Endothelial cell of umbilical vein (primary cell): Measurements from ENCODE around the gene RAP1GAP.

Source experiments
- CTCF ChIP-seq, 2 donors: IDR thresholded peaks; 1 replicate in 1 of 2; 2 replicates in 1 of 2; pipeline ENCODE4 v1.5.1; 2011; ENCODE audit warnings: low read length in 2 of 2, mild to moderate bottlenecking in 2 of 2, moderate library complexity in 2 of 2, control low read depth in 1 of 2, inconsistent platforms in 1 of 2, low read depth in 1 of 2; ENCODE audit not compliant: insufficient read depth in 1 of 2; ENCODE audit errors: extremely low read depth in 1 of 2
- MAX ChIP-seq: IDR thresholded peaks from 2 replicates; pipeline ENCODE4 v1.6.1; 2011; ENCODE audit not compliant: insufficient read depth, insufficient read length

GRCh38 chr1:21584096-21584495 is 85.1 kb downstream of the RAP1GAP start:
- no peak for TF ChIP-seq MAX
- no peak for TF ChIP-seq CTCF (IDR thresholded peaks at IDR 0.05; ENCODE audit: extremely low read depth in 1 of 2, insufficient read depth in 1 of 2, low read depth in 1 of 2, low read length in 2 of 2)
